Urothelium cell line (cell line): ENCODE data around the gene SULT1E1.

Source experiments
- DNase-seq: peaks from one replicate; pipeline ENCODE4 v3.0.0; 2011; ENCODE audit warnings: low spot score, mixed read lengths
- FAIRE-seq: peaks from 2 replicates; lab custom pipeline; 2011; peaks lifted over from hg19 to GRCh38; lab: Jason Lieb, UNC

The SULT1E1 gene

GRCh38 chr4:69811166-69811565 lies 48.8 kb downstream of the SULT1E1 start:
- FAIRE-seq, result no peak

GRCh38 chr4:69800599-69800998 lies 59.3 kb downstream of the SULT1E1 start:
- peak; percentile 32 for DNase-seq

More at GRCh38 chr4:69811166-69811565, 48.8 kb downstream of the SULT1E1 start:
- no peak for DNase-seq

GRCh38 chr4:69799337-69799736 lies 60.6 kb downstream of the SULT1E1 start:
- FAIRE-seq (no peak), DNase-seq (no peak)

More at GRCh38 chr4:69800599-69800998, 59.3 kb downstream of the SULT1E1 start:
- FAIRE-seq, result no peak

- DNase-seq (no peak), FAIRE-seq (no peak)
Observed at GRCh38 chr4:69793732-69794131, 66.2 kb downstream of the SULT1E1 start.
